Right lobe of liver (tissue), 4 donors: ENCODE results near the gene MIA.
A peak's percentile ranks its signal among the peaks of the same experiment; 100 is the strongest.

Experiments
- CTCF ChIP-seq, 4 donors: fragments of 200-600 bp in 3 of 4; fragments of 450-650 bp in 1 of 4; IDR thresholded peaks; one replicate each; pipeline versions ENCODE4 v1.5.1 to v1.8.0; 2016 to 2022; ENCODE audit warnings: antibody characterized with exemption in 4 of 4, mild to moderate bottlenecking in 2 of 4
- POLR2A ChIP-seq: fragments of 450-650 bp; IDR thresholded peaks from one replicate; pipeline ENCODE4 v1.6.1; 2017; ENCODE audit warnings: antibody characterized with exemption, mild to moderate bottlenecking
- donor health status: DM: no; HTN: no; CAD: no.
- donor health status: DM: no; HTN: no; CAD: no.
- donor health status: DM: no; HTN: yes; CAD: no.

DNA sequence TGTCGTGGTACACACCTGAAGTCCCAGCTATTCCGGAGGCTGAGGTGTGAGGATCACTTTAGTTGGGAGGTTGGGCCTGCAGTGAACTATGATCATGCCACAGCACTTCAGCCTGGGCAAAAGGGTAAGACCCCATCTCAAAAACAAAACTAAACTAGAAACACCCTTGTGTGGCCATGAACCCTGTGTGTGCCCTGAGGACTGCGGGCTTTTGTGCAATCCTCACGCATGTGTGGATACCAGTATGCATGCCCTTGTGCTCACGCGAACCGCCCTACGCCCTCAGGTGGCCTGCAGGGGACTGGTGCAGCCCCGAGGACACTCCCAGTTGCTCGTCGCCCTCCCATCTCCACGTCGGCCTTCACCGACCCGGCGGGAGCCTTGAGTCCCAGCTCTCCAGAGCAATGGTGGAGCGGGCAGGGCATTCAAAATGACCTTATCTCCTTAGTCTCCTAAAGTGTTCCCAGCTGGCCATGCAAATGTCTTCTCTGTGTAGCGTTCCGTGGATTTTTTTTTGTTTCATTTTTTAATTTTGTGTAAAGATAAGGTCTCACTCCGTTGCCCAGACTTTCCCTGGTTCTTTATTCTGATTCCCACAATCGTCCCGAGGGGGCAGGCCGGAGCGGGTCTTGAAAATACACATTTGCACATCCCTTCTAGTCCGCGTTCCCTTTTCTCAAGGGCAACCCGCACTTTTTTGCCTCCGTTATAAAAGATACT, 22.8 kb downstream of the MIA start:
- TF ChIP-seq CTCF (IDR thresholded peaks at IDR 0.05) (peak; percentile 21 to 35 (median 29)), POLR2A (peak; percentile 67)
